Non-pigmented ciliary epithelial cell (primary cell): ENCODE measurements around the gene AHNAK2.
A peak's percentile ranks its signal among the peaks of the same experiment; 100 is the strongest.
"Not testable (repeated sequence)": the region's sequence is repeated elsewhere in the genome, so short reads cannot be mapped to it uniquely, and the experiment has no call there.

Experiments used
- DNase-seq: peaks from one replicate; pipeline ENCODE4 v3.0.0-alpha.2; 2010; ENCODE audit warnings: low read depth

The AHNAK2 gene

GRCh38 chr14:104977681-104978653, at the start of gene AHNAK2:
TSS of gene AHNAK2 (minus strand) at chr14:104978374. CDS start at chr14:104978237, 137 bp downstream.
- DNase-seq: no peak

GRCh38 chr14:105027718-105028117, 49.5 kb upstream of the AHNAK2 start:
- DNase-seq: not testable (repeated sequence)

- no peak for DNase-seq
These were observed 48.8 kb upstream of the AHNAK2 start for GRCh38 chr14:105026802-105027563.

GRCh38 chr14:105026033-105026785, 48.0 kb upstream of the AHNAK2 start:
- peak; percentile 82 for DNase-seq

- DNase-seq: no peak
These were observed 47.3 kb upstream of the AHNAK2 start for GRCh38 chr14:105025429-105025828.

GRCh38 chr14:105023791-105024480, 45.8 kb upstream of the AHNAK2 start:
- peak; percentile 66 for DNase-seq

- no peak for DNase-seq
These were observed 45.0 kb upstream of the AHNAK2 start for GRCh38 chr14:105023144-105023543.

- no peak for DNase-seq
These were observed 44.1 kb upstream of the AHNAK2 start for GRCh38 chr14:105022276-105022670.

- no peak for DNase-seq
These were observed 43.6 kb upstream of the AHNAK2 start for GRCh38 chr14:105021656-105022275.

GRCh38 chr14:105020815-105021655, 42.9 kb upstream of the AHNAK2 start, which contains the start of gene CDCA4:
TSS of gene CDCA4 (minus strand) at chr14:105021083. CDS start at chr14:105011929, 9,154 bp downstream.
- no peak for DNase-seq

- DNase-seq: no peak
These were observed 42.0 kb upstream of the AHNAK2 start for GRCh38 chr14:105019861-105020814.

- no peak for DNase-seq
These were observed 40.2 kb upstream of the AHNAK2 start for GRCh38 chr14:105018414-105018813.

GRCh38 chr14:105015905-105016304, 37.7 kb upstream of the AHNAK2 start:
- DNase-seq: no peak

- DNase-seq: no peak
These were observed 37.1 kb upstream of the AHNAK2 start for GRCh38 chr14:105015242-105015641.

- no peak for DNase-seq
These were observed 36.5 kb upstream of the AHNAK2 start for GRCh38 chr14:105014631-105015030.

GRCh38 chr14:105014032-105014431, 35.9 kb upstream of the AHNAK2 start:
- DNase-seq: no peak

- DNase-seq: no peak
These were observed 35.1 kb upstream of the AHNAK2 start for GRCh38 chr14:105013150-105013785.
